ENCODE data around the gene DCTPP1.

- no peak for TF ChIP-seq PPARA (CRISPR knock-in tag; IDR thresholded peaks at IDR 0.05; ENCODE audit: borderline replicate concordance)
- no peak for TF ChIP-seq GLIS3 (CRISPR knock-in tag; IDR thresholded peaks at IDR 0.05)
- no peak for TF ChIP-seq ZC3H10 (CRISPR knock-in tag; IDR thresholded peaks at IDR 0.05)
- TF ChIP-seq SNAI2 (CRISPR knock-in tag; IDR thresholded peaks at IDR 0.05) = no peak
- no peak for TF ChIP-seq PATZ1 (CRISPR knock-in tag; IDR thresholded peaks at IDR 0.05; ENCODE audit: borderline replicate concordance)
- TF ChIP-seq TSHZ2 (CRISPR knock-in tag; IDR thresholded peaks at IDR 0.05) = no peak
Observed at GRCh38 chr16:30470632-30470995, 40.8 kb upstream of the DCTPP1 start.
